Fibroblast of pulmonary artery (primary cell): ENCODE data around the gene DHDH.

Source experiments
- DNase-seq: peaks from one replicate; pipeline ENCODE4 v3.0.0-alpha.2; 2010; ENCODE audit warnings: low read depth
- H3K4me3 ChIP-seq: replicated peaks from 2 replicates; pipeline ENCODE4 v1.5.1; 2011; ENCODE audit warnings: low read depth, mild to moderate bottlenecking, control low read depth, low read length, moderate library complexity
- TF ChIP-seq, protein P1 (sequence below): IDR thresholded peaks from 2 replicates; pipeline ENCODE4 v1.5.1; 2011; ENCODE audit warnings: mild to moderate bottlenecking, control low read depth, low read length, inconsistent platforms; ENCODE audit errors: missing control alignments

The DHDH gene

DNA sequence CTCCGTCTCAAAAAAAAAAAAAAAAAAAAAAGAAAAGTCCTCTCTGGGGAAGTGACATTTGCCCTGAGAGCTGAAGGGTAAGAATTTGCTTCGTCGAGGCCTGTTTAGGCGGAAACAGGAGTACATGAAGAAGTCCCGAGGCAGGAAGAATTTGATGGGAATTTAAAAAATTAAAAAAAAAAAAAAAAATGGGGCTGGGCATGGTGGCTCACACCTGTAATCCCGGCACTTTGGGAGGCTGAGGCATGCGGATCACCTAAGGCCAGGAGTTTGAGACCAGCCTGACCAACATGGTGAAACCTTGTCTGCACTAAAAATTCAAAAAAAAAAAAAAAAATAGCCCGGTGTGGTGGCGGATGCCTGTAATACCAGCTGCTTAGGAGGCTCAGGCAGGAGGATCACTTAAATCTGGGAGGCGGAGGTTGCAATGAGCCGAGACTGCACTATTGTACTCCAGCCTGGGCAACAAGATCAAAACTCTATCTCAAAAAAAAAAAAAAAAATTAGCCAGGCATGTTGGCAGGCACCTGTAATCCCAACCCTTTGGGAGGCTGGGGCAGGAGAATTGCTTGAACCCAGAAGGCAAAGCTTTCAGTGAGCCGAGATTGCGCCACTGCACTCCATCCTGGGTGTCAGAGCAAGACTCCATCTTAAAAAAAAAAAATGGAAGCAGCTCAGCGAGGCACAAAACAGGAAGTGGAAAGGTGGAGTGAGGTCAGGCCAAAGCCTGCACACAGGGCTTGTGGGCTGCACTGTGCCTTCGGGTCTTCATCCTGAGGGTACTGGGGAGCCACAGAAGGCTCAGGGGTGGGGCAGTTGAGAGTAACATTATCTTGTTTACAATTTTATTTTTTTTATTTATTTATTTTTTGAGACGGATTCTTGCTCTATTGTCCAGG lies 26.1 kb downstream of the DHDH start:
- TF ChIP-seq, protein P1, sequence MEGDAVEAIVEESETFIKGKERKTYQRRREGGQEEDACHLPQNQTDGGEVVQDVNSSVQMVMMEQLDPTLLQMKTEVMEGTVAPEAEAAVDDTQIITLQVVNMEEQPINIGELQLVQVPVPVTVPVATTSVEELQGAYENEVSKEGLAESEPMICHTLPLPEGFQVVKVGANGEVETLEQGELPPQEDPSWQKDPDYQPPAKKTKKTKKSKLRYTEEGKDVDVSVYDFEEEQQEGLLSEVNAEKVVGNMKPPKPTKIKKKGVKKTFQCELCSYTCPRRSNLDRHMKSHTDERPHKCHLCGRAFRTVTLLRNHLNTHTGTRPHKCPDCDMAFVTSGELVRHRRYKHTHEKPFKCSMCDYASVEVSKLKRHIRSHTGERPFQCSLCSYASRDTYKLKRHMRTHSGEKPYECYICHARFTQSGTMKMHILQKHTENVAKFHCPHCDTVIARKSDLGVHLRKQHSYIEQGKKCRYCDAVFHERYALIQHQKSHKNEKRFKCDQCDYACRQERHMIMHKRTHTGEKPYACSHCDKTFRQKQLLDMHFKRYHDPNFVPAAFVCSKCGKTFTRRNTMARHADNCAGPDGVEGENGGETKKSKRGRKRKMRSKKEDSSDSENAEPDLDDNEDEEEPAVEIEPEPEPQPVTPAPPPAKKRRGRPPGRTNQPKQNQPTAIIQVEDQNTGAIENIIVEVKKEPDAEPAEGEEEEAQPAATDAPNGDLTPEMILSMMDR: no peak
- H3K4me3 ChIP-seq: no peak overlapping the region
- DNase-seq: no peak

DNA sequence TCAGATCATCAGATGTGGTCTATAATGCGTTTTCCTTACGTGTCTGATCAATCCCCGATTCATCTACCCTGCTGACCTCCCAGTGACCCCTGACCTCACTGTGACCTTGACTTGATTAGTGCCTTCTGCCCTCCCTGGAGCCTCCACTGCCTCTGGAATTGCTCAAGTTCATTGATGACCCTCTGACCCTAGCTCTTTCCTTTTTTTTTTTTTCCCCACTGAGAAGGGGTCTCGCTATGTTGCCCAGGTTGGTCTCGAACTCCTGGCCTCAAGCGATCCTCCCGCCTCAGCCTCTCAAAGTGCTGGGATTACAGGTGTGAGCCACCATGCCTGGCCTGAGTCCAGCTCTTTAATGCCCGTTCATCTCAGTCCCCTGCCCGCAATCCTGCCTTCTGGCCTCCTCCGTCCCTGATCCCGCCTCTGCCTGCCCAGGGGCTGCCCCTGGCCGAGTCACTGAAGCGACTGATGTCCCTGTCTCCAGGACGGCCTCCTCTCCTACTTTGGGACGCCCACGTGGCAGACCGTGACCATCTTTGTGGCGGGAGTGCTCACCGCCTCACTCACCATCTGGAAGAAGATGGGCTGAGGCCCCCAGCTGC lies 27.7 kb downstream of the DHDH start:
- DNase-seq: no peak
- TF ChIP-seq, protein P1: no peak
- H3K4me3 ChIP-seq: no peak overlapping the region

DNA sequence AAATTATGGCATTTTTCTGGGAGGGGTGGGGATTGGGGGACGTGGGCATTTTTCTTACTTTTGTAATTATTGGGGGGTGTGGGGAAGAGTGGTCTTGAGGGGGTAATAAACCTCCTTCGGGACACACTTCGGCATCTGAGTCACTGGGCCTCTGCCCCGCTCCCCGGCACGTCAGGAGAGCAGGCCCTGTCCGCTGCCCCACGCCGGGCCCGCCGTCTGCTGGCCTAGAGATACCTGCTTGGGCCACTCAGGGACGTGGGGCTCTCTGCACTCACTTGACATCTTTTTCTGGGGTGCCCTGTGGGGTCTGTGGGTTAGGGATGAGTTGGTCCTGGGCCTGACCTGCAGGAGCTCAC lies 28.2 kb downstream of the DHDH start:
- TF ChIP-seq, protein P1: no peak
- no peak overlapping the region for H3K4me3 ChIP-seq
- DNase-seq: no peak

DNA sequence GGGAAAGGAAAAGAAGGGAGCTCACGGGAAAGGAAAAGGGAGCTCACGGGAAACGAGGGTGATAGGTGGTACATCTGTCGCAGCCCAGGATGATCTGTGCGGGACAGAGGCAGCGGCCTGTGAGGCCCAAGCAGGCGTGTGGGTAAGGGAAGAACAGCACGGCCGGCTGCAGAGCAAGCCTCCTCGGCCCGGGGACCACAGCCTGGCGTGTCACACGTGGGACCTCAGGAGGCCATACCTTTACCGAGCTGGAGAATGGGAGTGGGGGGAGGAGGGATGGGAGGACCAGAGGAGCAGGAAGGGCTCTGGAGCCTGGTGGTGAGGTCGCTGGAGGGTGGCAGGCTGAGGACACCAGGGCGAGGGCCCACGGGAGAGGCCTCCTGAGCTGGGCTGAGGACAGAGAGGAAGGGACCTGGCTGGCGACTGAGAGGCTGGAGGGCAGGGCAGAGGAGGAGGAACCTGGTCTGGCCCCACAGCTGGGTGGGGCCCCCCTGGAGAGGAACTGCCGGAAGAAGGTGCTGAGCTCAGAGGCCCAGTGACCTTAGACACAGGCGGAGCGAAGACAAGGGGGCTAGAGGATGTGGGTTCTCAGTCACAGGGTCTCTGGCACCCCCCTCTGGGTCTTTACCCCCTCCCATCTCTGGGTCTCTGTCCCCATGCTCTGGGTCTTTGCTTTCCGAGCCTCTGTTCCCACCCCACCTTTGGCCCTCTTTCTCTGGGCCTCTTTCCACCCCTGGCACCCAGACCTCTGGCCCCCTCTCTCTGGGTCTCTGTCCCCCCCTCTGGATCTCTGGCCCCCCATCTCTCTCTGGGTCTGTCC lies 28.7 kb downstream of the DHDH start:
- H3K4me3 ChIP-seq: no peak overlapping the region
- DNase-seq: peak; percentile 33
- TF ChIP-seq, protein P1: no peak

DNA sequence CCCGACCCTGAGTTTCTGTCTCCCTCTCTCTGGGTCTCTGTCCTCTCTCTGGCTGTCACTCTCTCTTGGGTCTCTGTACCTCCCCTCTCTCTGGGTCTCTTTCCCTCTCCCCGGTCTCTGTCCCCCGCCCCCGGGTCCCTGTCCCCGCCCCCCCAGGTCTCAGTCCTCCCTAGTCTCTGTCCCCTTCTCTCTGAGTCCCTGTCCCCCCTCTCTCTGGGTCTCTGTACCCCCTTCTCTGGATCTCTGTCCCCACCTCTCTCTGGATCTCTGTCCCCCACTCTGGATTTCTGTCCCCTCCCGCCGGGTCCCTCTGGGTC lies 29.3 kb downstream of the DHDH start:
- H3K4me3 ChIP-seq: no peak overlapping the region
- DNase-seq: no peak
- TF ChIP-seq, protein P1: no peak

DNA sequence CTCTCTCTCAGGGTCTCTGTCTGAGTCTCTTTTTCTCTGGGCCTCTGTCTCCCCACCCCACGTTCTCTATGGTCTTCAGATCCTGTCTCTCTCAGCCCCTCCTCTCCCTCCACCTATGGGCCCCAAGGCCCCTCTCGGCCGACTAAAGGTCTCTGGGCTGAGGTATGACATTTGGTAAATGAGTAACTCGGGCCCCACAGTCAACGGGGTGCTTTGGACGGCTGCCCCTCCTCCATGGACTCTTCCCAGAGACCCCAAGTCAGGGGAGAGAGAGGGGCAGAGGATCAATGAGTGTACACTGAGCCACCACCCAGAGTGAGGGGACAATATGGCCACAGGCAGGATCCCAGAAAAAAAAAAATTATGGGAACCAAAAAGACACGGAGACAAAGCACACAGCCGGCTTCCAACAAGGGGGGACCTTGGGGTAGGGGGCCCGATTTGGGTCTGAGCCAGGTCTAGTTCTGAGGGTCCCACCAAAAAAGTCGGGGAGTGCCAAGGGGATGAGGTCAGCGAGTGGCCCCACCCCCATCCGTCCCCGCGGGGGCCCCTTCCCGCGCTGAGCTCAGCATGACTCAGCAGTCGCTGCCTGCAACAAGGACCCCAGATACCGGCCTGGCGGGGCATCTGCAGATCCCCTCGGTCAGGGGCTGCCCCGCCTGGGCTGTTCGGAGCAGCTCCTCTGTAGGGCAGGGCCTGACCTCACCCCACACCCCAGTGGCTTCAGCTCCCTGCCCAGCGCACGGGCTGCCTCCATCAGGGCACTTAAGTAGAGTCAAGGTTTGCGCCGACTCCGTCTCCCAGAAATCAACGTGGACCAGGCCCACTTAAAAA lies 30.1 kb downstream of the DHDH start:
- TF ChIP-seq, protein P1: no peak
- peak overlapping the region; percentile 53 for H3K4me3 ChIP-seq
- DNase-seq: peak; percentile 75
